Astrocyte of the spinal cord (primary cell): ENCODE measurements around the gene EEFSEC.

ENCODE experiments used
- DNase-seq: peaks from one replicate; pipeline ENCODE4 v3.0.0; 2011; ENCODE audit warnings: low read depth, low spot score
- H3K4me3 ChIP-seq: 2 replicates; pipeline ENCODE4 v1.5.1; 2011; ENCODE audit warnings: low read depth, mild to moderate bottlenecking, low read length, moderate library complexity
- in situ Hi-C: cut with HindIII; loops from 2 replicates; pipeline ENCODE4 v1.10.0; 2017; ENCODE audit warnings: low sequenced_read_pairs
- TF ChIP-seq, protein P1 (sequence below): IDR thresholded peaks from 2 replicates; pipeline ENCODE4 v1.5.1; 2012; ENCODE audit warnings: low read depth, mild to moderate bottlenecking, low read length, inconsistent platforms

EEFSEC gene

DNA sequence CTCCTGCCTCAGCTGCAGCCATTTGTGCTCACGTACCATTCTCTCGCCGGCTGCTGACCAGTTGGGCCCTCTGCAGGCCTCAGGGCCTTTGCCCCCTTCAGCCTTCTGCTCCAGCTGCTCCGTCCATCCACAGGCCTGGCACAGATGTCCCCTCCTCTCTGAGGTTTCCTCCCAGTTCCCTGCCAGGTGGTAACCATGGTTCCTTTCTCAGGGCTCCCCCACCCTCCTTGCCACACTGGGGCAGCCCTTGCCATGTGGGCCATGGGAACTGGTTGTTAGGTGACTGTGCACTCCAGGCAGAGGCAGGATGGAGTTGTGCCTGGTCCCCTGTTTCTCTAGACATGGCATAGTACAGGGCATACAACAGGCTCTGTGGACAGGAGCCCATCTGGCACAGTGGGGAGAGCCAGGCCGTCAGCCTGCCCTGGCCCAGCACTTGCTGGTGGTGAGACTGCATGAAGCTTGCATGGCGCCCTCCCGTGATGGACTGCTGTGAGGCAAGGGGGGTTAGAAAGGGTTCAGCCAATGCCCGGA lies 164.5 kb downstream of the EEFSEC start:
- DNase-seq: no peak
- TF ChIP-seq, protein P1, sequence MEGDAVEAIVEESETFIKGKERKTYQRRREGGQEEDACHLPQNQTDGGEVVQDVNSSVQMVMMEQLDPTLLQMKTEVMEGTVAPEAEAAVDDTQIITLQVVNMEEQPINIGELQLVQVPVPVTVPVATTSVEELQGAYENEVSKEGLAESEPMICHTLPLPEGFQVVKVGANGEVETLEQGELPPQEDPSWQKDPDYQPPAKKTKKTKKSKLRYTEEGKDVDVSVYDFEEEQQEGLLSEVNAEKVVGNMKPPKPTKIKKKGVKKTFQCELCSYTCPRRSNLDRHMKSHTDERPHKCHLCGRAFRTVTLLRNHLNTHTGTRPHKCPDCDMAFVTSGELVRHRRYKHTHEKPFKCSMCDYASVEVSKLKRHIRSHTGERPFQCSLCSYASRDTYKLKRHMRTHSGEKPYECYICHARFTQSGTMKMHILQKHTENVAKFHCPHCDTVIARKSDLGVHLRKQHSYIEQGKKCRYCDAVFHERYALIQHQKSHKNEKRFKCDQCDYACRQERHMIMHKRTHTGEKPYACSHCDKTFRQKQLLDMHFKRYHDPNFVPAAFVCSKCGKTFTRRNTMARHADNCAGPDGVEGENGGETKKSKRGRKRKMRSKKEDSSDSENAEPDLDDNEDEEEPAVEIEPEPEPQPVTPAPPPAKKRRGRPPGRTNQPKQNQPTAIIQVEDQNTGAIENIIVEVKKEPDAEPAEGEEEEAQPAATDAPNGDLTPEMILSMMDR: no peak
- in situ Hi-C loops: no loop called here
- H3K4me3 ChIP-seq: no peak overlapping the region

DNA sequence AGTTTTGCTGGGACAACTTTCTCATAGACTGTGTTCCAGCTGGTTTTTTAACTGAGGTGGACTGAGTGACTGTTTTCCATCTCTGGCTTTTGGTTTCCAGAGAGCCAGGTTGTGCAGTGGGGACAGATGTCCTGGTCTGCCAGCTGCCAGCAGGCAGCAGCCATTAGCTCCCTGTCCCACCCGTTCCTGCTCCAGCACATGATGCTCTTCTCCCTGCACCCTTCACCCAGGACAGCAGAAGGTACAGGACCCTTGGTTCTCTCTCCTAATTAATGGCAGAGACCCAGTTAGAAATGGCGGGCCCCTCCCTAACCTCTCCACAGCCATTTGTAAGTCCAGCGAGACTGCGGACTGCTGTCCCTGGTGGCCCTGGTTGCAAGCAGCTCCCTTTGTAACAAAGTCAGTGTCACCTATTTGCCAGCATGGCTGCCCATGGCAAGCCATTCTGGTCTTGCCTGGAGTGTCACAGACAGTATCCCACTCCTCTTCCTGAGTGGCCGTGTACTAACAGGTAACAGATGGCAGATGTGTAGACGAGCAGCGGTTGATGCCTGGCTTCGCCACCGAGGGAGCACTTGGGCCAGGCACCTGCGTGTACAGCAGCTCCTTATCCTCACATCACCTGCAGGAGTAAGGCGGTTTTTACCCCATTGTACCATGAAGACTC lies 165.1 kb downstream of the EEFSEC start:
- in situ Hi-C loops: no loop called here

DNA sequence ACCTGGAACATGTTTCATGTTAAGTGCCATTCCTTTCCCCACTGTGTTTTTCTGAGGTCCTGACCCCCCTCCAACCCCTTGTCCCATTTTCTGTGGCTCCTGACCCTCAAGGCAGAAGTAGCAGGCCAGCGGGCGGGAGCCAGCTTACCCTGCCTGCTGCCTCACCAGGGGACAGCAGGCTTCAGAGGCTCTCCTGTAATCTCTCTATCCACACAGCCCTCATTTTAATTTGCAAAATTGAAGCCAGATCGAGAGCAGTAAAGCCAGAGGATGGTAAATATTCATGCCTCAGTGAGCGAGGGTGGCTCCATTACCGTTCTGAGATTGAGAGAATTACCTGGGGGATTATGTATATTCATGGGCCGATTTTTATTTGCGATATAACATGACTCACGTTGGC lies 165.8 kb downstream of the EEFSEC start:
- in situ Hi-C loops: no loop called here
- TF ChIP-seq, protein P1: no peak
- DNase-seq: no peak
- no peak overlapping the region for H3K4me3 ChIP-seq

More for the DNA sequence above, 165.1 kb downstream of the EEFSEC start:
- H3K4me3 ChIP-seq: no peak overlapping the region
- no peak for DNase-seq
- TF ChIP-seq, protein P1: no peak

DNA sequence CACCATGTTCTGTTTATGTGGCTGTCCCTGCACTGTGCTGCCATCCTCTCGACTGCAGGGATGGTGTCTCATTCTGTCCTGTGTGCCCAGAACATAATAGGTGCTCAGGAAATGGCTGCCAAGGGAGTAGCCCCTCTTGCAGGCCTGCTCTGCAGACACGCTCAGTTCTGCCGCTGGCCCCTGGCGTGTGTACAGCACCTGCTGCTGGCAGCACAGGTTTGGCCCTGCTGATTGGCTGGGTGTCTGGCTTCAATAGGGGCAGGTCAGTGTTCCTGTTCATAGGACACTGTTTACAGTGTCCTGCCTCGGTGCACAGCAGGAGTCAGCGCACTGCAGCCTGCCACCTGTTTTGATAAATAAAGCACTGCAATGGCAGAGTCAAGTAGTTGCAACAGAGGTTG lies 166.5 kb downstream of the EEFSEC start:
- no peak for DNase-seq
- no peak overlapping the region for H3K4me3 ChIP-seq
- in situ Hi-C loops: no loop called here
- TF ChIP-seq, protein P1: no peak

DNA sequence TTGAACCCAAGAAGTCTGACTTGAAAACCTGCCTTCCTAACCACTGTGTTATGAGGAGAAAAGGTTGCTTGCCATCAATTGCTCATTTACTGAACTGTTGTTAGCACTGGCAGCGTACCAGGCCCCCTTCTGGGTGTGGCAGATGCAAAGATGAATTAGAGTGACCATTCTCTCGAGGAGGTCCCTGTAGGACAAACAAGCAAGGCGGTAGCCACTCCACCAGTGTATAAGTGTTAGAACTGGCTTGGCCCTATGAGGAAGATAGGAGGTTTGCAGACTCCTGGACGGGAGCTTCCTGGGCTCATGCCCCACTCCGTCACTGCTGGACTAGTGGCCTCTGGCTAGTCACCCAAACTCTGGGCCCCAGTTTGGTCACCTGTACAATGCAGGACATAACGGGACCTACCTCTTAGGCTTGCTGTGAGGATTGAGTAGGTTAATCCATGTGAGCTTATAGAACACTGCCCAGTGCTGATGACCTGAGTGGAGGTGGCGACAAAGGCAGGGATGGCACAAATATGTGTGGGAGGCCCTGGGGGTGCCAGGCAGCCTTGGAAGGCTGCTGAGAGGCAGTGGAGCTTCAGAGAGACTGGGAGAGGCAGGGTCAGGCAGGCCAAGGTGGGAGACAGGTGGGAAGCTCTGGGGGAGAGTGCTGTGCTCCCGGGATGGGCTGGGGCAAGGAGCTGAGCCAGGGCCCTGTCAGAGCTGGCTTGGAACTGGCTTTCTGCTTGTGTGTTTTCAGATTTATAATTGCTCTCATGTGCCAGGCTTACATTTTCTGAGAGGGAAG lies 167.5 kb downstream of the EEFSEC start:
- DNase-seq: no peak
- TF ChIP-seq, protein P1: no peak
- in situ Hi-C loops: no loop called here
- no peak overlapping the region for H3K4me3 ChIP-seq

DNA sequence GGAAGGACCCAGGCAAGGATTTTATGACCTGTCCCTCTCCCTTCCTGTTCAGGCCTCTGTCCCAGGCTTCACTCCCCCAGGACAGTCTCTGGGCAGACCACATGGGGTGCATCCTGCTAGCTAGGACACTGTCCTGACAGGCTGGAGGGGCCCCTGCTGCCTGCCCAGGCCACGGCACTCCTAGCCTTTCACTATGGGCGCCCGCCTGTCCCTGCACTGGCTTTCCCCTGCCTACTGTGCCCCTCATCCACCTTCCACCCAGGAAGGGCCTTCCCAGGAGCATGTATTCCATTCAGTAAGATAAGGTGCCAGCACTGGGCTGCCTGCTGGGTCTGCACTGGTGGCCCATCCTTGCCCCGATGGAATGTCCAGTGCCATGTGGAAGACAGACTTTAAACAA lies 168.1 kb downstream of the EEFSEC start:
- no peak for DNase-seq
- in situ Hi-C loops: no loop called here
- TF ChIP-seq, protein P1: no peak
- no peak overlapping the region for H3K4me3 ChIP-seq
